WTC11 (cell line): Measurements from ENCODE around the gene UBE2J1. TPM values are rescaled to one million over a fixed set of nuclear protein-coding genes. Genes with fewer than 3 reads are reported as not detected.

Source experiments
- ATF1 ChIP-seq: sonication (generic); formaldehyde crosslinking; IDR thresholded peaks from 2 replicates; pipeline ENCODE4 v1.8.1; 2023; ENCODE audit warnings: mild to moderate bottlenecking, moderate library complexity, missing genetic modification reagents
- FOXJ3 ChIP-seq: sonication (generic); formaldehyde crosslinking; IDR thresholded peaks from 2 replicates; pipeline ENCODE4 v1.9.0; 2021; ENCODE audit warnings: missing genetic modification reagents, mild to moderate bottlenecking, borderline replicate concordance
- FOXK1 ChIP-seq: sonication (generic); formaldehyde crosslinking; IDR thresholded peaks from 2 replicates; pipeline ENCODE4 v1.8.0; 2022; ENCODE audit warnings: mild to moderate bottlenecking, moderate library complexity, missing genetic modification reagents
- IRF2 ChIP-seq: sonication (generic); formaldehyde crosslinking; IDR thresholded peaks from 2 replicates; pipeline ENCODE4 v1.8.0; 2022; ENCODE audit warnings: low read depth, missing genetic modification reagents, borderline replicate concordance
- KAT7 ChIP-seq: sonication (generic); formaldehyde crosslinking; IDR thresholded peaks from 2 replicates; pipeline ENCODE4 v1.8.1; 2023; ENCODE audit warnings: missing genetic modification reagents, mild to moderate bottlenecking, borderline replicate concordance
- MYBL2 ChIP-seq: sonication (generic); formaldehyde crosslinking; IDR thresholded peaks from 2 replicates; pipeline ENCODE4 v1.8.1; 2023; ENCODE audit warnings: mild to moderate bottlenecking, moderate library complexity, missing genetic modification reagents
- NFE2L1 ChIP-seq: sonication (generic); formaldehyde crosslinking; IDR thresholded peaks from 2 replicates; pipeline ENCODE4 v1.8.1; 2023; ENCODE audit warnings: missing genetic modification reagents
- NFYB ChIP-seq: sonication (generic); formaldehyde crosslinking; conservative IDR thresholded peaks from 2 replicates; pipeline ENCODE4 v1.8.0; 2022; ENCODE audit warnings: low read depth, missing genetic modification reagents
- NR1H2 ChIP-seq: sonication (generic); formaldehyde crosslinking; IDR thresholded peaks from 2 replicates; pipeline ENCODE4 v1.9.0; 2021; ENCODE audit warnings: mild to moderate bottlenecking, moderate library complexity, missing genetic modification reagents
- SP1 ChIP-seq: sonication (generic); formaldehyde crosslinking; conservative IDR thresholded peaks from 2 replicates; pipeline ENCODE4 v1.8.1; 2022; ENCODE audit warnings: missing genetic modification reagents
- TCF7 ChIP-seq: sonication (generic); formaldehyde crosslinking; IDR thresholded peaks from 2 replicates; pipeline ENCODE4 v1.8.0; 2022; ENCODE audit warnings: mild to moderate bottlenecking, low read depth, missing genetic modification reagents, moderate library complexity
- ZNF232 ChIP-seq: sonication (generic); formaldehyde crosslinking; IDR thresholded peaks from 2 replicates; pipeline ENCODE4 v1.8.0; 2022; ENCODE audit warnings: mild to moderate bottlenecking, missing genetic modification reagents
- total RNA-seq: library from RNA; stranded (reverse); gene quantifications from 3 replicates; pipeline ENCODE4 v1.2.3, GENCODE V29; 2021
- TF ChIP-seq, protein P1 (sequence below): sonication (generic); formaldehyde crosslinking; IDR thresholded peaks from 2 replicates; pipeline ENCODE4 v1.8.0; 2022; ENCODE audit warnings: mild to moderate bottlenecking, missing genetic modification reagents
- TF ChIP-seq, protein P2 (sequence below): sonication (generic); formaldehyde crosslinking; IDR thresholded peaks from 2 replicates; pipeline ENCODE4 v1.8.0; 2022; ENCODE audit warnings: missing genetic modification reagents
- TF ChIP-seq, protein P3 (sequence below): sonication (generic); formaldehyde crosslinking; IDR thresholded peaks from 2 replicates; pipeline ENCODE4 v1.8.1; 2022; ENCODE audit warnings: mild to moderate bottlenecking, missing genetic modification reagents, moderate library complexity, borderline replicate concordance
- TF ChIP-seq, protein P4 (sequence below): fragments of 250-450 bp; sonication (Bioruptor Pico); IDR thresholded peaks from 2 replicates; pipeline ENCODE4 v1.9.0; 2021; ENCODE audit warnings: mild to moderate bottlenecking
- TF ChIP-seq, protein P5 (sequence below): sonication (generic); formaldehyde crosslinking; IDR thresholded peaks from 2 replicates; pipeline ENCODE4 v1.8.1; 2022; ENCODE audit warnings: low read depth, missing genetic modification reagents, borderline replicate concordance
- TF ChIP-seq, protein P6 (sequence below): sonication (generic); formaldehyde crosslinking; IDR thresholded peaks from 2 replicates; pipeline ENCODE4 v1.8.1; 2023; ENCODE audit warnings: mild to moderate bottlenecking, moderate library complexity, missing genetic modification reagents
- TF ChIP-seq, protein P7 (sequence below): sonication (generic); formaldehyde crosslinking; IDR thresholded peaks from 2 replicates; pipeline ENCODE4 v1.8.1; 2023; ENCODE audit warnings: mild to moderate bottlenecking, missing genetic modification reagents, borderline replicate concordance
- TF ChIP-seq, protein P8 (sequence below): sonication (generic); formaldehyde crosslinking; IDR thresholded peaks from 2 replicates; pipeline ENCODE4 v1.8.1; 2023; ENCODE audit warnings: mild to moderate bottlenecking, missing genetic modification reagents, moderate library complexity

The UBE2J1 gene
- total RNA-seq, 1 experiment from 2014 or later = 12.3 TPM

DNA sequence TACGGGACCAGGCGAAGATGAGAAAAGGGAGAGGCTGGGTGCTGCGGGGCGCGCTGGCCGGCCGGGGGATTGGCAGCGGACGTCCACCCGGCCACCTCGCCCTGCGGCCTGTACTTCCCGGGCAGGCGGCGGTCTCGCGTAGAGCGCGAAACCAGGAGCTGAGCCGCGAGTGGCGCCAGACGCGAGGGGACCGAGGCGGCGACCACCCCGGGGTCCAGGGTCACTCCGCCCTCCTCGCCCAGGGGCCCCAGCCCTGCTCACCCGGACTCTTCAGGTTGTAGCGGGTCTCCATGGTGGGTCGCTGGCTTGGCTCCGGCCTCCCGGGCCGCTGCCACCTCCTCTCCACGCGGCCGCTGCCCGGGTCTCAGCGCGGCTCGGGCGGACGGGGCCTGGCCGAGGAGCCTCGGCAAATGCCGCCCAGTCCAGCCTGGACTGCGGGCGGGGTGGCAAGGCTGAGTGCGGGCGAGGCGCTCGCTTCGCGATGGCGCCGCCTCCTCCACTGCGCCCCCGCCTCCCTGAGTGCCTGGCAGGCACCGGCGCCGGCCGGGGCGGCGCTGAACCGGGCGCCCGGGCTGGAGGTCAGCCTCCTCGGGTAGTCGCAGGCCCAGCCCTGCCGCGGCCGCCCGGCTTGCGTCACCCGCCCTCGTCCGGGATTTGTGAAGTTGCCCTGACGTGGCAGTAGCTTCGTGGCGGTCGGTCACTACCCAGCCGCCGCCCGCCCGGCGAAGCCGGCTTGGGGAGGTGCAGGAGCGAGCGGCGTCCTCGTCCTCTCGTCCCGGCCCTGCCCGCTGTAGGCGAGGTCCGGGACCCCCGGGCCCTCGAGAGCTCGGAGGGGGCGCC lies at the start of gene UBE2J1 (continued):
- TF ChIP-seq, protein P1, sequence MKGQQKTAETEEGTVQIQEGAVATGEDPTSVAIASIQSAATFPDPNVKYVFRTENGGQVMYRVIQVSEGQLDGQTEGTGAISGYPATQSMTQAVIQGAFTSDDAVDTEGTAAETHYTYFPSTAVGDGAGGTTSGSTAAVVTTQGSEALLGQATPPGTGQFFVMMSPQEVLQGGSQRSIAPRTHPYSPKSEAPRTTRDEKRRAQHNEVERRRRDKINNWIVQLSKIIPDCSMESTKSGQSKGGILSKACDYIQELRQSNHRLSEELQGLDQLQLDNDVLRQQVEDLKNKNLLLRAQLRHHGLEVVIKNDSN (CRISPR knock-in tag) = 0 out of 2 replicates have a peak, but pooled peaks have one; percentile 30
- TF ChIP-seq, protein P2, sequence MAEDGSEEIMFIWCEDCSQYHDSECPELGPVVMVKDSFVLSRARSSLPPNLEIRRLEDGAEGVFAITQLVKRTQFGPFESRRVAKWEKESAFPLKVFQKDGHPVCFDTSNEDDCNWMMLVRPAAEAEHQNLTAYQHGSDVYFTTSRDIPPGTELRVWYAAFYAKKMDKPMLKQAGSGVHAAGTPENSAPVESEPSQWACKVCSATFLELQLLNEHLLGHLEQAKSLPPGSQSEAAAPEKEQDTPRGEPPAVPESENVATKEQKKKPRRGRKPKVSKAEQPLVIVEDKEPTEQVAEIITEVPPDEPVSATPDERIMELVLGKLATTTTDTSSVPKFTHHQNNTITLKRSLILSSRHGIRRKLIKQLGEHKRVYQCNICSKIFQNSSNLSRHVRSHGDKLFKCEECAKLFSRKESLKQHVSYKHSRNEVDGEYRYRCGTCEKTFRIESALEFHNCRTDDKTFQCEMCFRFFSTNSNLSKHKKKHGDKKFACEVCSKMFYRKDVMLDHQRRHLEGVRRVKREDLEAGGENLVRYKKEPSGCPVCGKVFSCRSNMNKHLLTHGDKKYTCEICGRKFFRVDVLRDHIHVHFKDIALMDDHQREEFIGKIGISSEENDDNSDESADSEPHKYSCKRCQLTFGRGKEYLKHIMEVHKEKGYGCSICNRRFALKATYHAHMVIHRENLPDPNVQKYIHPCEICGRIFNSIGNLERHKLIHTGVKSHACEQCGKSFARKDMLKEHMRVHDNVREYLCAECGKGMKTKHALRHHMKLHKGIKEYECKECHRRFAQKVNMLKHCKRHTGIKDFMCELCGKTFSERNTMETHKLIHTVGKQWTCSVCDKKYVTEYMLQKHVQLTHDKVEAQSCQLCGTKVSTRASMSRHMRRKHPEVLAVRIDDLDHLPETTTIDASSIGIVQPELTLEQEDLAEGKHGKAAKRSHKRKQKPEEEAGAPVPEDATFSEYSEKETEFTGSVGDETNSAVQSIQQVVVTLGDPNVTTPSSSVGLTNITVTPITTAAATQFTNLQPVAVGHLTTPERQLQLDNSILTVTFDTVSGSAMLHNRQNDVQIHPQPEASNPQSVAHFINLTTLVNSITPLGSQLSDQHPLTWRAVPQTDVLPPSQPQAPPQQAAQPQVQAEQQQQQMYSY = no peak
- no peak for TF ChIP-seq FOXJ3 (CRISPR knock-in tag)
- no peak for TF ChIP-seq NR1H2 (CRISPR knock-in tag)
- no peak for TF ChIP-seq MYBL2 (CRISPR knock-in tag)
- TF ChIP-seq NFE2L1 (CRISPR knock-in tag) = no peak
- TF ChIP-seq KAT7 (CRISPR knock-in tag) = peak; percentile 78
- TF ChIP-seq, protein P3, sequence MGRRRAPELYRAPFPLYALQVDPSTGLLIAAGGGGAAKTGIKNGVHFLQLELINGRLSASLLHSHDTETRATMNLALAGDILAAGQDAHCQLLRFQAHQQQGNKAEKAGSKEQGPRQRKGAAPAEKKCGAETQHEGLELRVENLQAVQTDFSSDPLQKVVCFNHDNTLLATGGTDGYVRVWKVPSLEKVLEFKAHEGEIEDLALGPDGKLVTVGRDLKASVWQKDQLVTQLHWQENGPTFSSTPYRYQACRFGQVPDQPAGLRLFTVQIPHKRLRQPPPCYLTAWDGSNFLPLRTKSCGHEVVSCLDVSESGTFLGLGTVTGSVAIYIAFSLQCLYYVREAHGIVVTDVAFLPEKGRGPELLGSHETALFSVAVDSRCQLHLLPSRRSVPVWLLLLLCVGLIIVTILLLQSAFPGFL (CRISPR knock-in tag) = no peak
- TF ChIP-seq, protein P4, sequence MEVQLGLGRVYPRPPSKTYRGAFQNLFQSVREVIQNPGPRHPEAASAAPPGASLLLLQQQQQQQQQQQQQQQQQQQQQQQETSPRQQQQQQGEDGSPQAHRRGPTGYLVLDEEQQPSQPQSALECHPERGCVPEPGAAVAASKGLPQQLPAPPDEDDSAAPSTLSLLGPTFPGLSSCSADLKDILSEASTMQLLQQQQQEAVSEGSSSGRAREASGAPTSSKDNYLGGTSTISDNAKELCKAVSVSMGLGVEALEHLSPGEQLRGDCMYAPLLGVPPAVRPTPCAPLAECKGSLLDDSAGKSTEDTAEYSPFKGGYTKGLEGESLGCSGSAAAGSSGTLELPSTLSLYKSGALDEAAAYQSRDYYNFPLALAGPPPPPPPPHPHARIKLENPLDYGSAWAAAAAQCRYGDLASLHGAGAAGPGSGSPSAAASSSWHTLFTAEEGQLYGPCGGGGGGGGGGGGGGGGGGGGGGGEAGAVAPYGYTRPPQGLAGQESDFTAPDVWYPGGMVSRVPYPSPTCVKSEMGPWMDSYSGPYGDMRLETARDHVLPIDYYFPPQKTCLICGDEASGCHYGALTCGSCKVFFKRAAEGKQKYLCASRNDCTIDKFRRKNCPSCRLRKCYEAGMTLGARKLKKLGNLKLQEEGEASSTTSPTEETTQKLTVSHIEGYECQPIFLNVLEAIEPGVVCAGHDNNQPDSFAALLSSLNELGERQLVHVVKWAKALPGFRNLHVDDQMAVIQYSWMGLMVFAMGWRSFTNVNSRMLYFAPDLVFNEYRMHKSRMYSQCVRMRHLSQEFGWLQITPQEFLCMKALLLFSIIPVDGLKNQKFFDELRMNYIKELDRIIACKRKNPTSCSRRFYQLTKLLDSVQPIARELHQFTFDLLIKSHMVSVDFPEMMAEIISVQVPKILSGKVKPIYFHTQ (CRISPR knock-in tag) = no peak
- TF ChIP-seq NFYB = no peak
- no peak for TF ChIP-seq IRF2 (CRISPR knock-in tag)
- TF ChIP-seq ZNF232 (CRISPR knock-in tag) = 0 out of 2 replicates have a peak, but pooled peaks have one; percentile 65
- 0 out of 2 replicates have a peak, but pooled peaks have one; percentile 38 for TF ChIP-seq TCF7 (CRISPR knock-in tag)
- TF ChIP-seq, protein P5, sequence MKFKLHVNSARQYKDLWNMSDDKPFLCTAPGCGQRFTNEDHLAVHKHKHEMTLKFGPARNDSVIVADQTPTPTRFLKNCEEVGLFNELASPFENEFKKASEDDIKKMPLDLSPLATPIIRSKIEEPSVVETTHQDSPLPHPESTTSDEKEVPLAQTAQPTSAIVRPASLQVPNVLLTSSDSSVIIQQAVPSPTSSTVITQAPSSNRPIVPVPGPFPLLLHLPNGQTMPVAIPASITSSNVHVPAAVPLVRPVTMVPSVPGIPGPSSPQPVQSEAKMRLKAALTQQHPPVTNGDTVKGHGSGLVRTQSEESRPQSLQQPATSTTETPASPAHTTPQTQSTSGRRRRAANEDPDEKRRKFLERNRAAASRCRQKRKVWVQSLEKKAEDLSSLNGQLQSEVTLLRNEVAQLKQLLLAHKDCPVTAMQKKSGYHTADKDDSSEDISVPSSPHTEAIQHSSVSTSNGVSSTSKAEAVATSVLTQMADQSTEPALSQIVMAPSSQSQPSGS = no peak
- TF ChIP-seq, protein P6, sequence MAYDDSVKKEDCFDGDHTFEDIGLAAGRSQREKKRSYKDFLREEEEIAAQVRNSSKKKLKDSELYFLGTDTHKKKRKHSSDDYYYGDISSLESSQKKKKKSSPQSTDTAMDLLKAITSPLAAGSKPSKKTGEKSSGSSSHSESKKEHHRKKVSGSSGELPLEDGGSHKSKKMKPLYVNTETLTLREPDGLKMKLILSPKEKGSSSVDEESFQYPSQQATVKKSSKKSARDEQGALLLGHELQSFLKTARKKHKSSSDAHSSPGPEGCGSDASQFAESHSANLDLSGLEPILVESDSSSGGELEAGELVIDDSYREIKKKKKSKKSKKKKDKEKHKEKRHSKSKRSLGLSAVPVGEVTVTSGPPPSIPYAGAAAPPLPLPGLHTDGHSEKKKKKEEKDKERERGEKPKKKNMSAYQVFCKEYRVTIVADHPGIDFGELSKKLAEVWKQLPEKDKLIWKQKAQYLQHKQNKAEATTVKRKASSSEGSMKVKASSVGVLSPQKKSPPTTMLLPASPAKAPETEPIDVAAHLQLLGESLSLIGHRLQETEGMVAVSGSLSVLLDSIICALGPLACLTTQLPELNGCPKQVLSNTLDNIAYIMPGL (CRISPR knock-in tag) = peak; percentile 97
- no peak for TF ChIP-seq ATF1
- TF ChIP-seq, protein P7, sequence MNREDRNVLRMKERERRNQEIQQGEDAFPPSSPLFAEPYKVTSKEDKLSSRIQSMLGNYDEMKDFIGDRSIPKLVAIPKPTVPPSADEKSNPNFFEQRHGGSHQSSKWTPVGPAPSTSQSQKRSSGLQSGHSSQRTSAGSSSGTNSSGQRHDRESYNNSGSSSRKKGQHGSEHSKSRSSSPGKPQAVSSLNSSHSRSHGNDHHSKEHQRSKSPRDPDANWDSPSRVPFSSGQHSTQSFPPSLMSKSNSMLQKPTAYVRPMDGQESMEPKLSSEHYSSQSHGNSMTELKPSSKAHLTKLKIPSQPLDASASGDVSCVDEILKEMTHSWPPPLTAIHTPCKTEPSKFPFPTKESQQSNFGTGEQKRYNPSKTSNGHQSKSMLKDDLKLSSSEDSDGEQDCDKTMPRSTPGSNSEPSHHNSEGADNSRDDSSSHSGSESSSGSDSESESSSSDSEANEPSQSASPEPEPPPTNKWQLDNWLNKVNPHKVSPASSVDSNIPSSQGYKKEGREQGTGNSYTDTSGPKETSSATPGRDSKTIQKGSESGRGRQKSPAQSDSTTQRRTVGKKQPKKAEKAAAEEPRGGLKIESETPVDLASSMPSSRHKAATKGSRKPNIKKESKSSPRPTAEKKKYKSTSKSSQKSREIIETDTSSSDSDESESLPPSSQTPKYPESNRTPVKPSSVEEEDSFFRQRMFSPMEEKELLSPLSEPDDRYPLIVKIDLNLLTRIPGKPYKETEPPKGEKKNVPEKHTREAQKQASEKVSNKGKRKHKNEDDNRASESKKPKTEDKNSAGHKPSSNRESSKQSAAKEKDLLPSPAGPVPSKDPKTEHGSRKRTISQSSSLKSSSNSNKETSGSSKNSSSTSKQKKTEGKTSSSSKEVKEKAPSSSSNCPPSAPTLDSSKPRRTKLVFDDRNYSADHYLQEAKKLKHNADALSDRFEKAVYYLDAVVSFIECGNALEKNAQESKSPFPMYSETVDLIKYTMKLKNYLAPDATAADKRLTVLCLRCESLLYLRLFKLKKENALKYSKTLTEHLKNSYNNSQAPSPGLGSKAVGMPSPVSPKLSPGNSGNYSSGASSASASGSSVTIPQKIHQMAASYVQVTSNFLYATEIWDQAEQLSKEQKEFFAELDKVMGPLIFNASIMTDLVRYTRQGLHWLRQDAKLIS (CRISPR knock-in tag) = 0 out of 2 replicates have a peak, but pooled peaks have one; percentile 28
- TF ChIP-seq, protein P8, sequence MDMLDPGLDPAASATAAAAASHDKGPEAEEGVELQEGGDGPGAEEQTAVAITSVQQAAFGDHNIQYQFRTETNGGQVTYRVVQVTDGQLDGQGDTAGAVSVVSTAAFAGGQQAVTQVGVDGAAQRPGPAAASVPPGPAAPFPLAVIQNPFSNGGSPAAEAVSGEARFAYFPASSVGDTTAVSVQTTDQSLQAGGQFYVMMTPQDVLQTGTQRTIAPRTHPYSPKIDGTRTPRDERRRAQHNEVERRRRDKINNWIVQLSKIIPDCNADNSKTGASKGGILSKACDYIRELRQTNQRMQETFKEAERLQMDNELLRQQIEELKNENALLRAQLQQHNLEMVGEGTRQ (CRISPR knock-in tag) = peak; percentile 31; the same call in 1 of the 2 replicates
- peak; percentile 33; the same call in 1 of the 2 replicates for TF ChIP-seq SP1 (CRISPR knock-in tag)
- 0 out of 2 replicates have a peak, but pooled peaks have one; percentile 20 for TF ChIP-seq FOXK1 (CRISPR knock-in tag)
